Inferior parietal cortex (tissue), 1 donor: ENCODE results near the gene C12orf57.

ENCODE experiments used
- DNase-seq: peaks from one replicate; pipeline ENCODE4 v3.0.0-alpha.2; 2016; ENCODE audit errors: extremely low spot score

Gene C12orf57

GRCh38 chr12:6937481-6938352 is 6.1 kb upstream of the C12orf57 start:
- peak; percentile 94 for DNase-seq

- no peak for DNase-seq
Measured at GRCh38 chr12:6938353-6939190, 5.2 kb upstream of the C12orf57 start.

- no peak for DNase-seq
Measured at GRCh38 chr12:6939191-6939540, 4.7 kb upstream of the C12orf57 start.

GRCh38 chr12:6941267-6941666 is 2.6 kb upstream of the C12orf57 start:
- no peak for DNase-seq

- no peak for DNase-seq
Measured at GRCh38 chr12:6941782-6942181, 2.0 kb upstream of the C12orf57 start.

GRCh38 chr12:6942331-6942665 is 1.5 kb upstream of the C12orf57 start:
- DNase-seq: no peak

- DNase-seq: no peak
Measured at GRCh38 chr12:6943389-6943721, 467 bp upstream of the C12orf57 start.

GRCh38 chr12:6944381-6945186 is 762 bp downstream of the C12orf57 start:
- peak; percentile 90 for DNase-seq

GRCh38 chr12:6945613-6946012 is 1.8 kb downstream of the C12orf57 start:
- no peak for DNase-seq

GRCh38 chr12:6946033-6946919 is 2.5 kb downstream of the C12orf57 start:
- no peak for DNase-seq

GRCh38 chr12:6946920-6947374 is 3.1 kb downstream of the C12orf57 start:
- no peak for DNase-seq

GRCh38 chr12:6947615-6948014 is 3.8 kb downstream of the C12orf57 start:
- no peak for DNase-seq

- no peak for DNase-seq
Measured at GRCh38 chr12:6948873-6949594, 5.2 kb downstream of the C12orf57 start.

GRCh38 chr12:6950401-6950801 is 6.6 kb downstream of the C12orf57 start:
- DNase-seq: no peak

- DNase-seq: no peak
Measured at GRCh38 chr12:6950811-6951540, 7.2 kb downstream of the C12orf57 start, which contains the start of gene PTPN6. Gene PTPN6, plus strand, starts transcription at chr12:6951356. Its CDS starts 157 bp downstream, at chr12:6951513.

GRCh38 chr12:6951551-6952120 is 7.8 kb downstream of the C12orf57 start:
- no peak for DNase-seq

- DNase-seq: no peak
Measured at GRCh38 chr12:6952121-6952862, 8.5 kb downstream of the C12orf57 start.

GRCh38 chr12:6952863-6953441 is 9.1 kb downstream of the C12orf57 start:
- DNase-seq: no peak
